HEK293T (cell line): ENCODE results near the gene UBR1.
"Not testable (repeated sequence)": the region's sequence is repeated elsewhere in the genome, so short reads cannot be mapped to it uniquely, and the experiment has no call there.

Experiments used
- CTCF ChIA-PET: fragments of 350-600 bp; formaldehyde crosslinking; extraction: SDS; loops from one replicate; lab custom pipeline; 2021; ENCODE audit warnings: antibody characterized with exemption, inconsistent platforms; lab: Yijun Ruan, JAX
- POLR2A ChIA-PET: fragments of 350-600 bp; formaldehyde crosslinking; extraction: SDS; loops from one replicate; lab custom pipeline; 2020; ENCODE audit warnings: antibody characterized with exemption, inconsistent platforms; lab: Yijun Ruan, JAX
- DNase-seq: peaks from one replicate; pipeline ENCODE4 v3.0.0; 2012; ENCODE audit warnings: mixed read lengths; ENCODE audit errors: extremely low spot score
- ARNT ChIP-seq: fragments of 450-650 bp; IDR thresholded peaks from 2 replicates; pipeline ENCODE4 v1.6.1; 2017; ENCODE audit warnings: mild to moderate bottlenecking
- BHLHE40 ChIP-seq: fragments of 450-650 bp; IDR thresholded peaks from 2 replicates; pipeline ENCODE4 v1.6.1; 2016; ENCODE audit warnings: mild to moderate bottlenecking, moderate library complexity, borderline replicate concordance
- CTBP1 ChIP-seq: fragments of 450-650 bp; IDR thresholded peaks from 2 replicates; pipeline ENCODE4 v1.6.1; 2016; ENCODE audit warnings: borderline replicate concordance
- ELF4 ChIP-seq: fragments of 450-650 bp; IDR thresholded peaks from 2 replicates; pipeline ENCODE4 v1.6.1; 2017; ENCODE audit warnings: antibody characterized with exemption
- FOXA1 ChIP-seq: fragments of 450-650 bp; IDR thresholded peaks from 2 replicates; pipeline ENCODE4 v1.6.1; 2016; ENCODE audit warnings: mild to moderate bottlenecking
- FOXK2 ChIP-seq: fragments of 450-650 bp; IDR thresholded peaks from 2 replicates; pipeline ENCODE4 v1.6.1; 2016; ENCODE audit warnings: mild to moderate bottlenecking
- FOXM1 ChIP-seq: fragments of 450-650 bp; IDR thresholded peaks from 2 replicates; pipeline ENCODE4 v1.6.1; 2017; ENCODE audit warnings: mild to moderate bottlenecking, borderline replicate concordance
- HDGF ChIP-seq: fragments of 450-650 bp; IDR thresholded peaks from 2 replicates; pipeline ENCODE4 v1.6.1; 2017; ENCODE audit warnings: antibody characterized with exemption, borderline replicate concordance
- L3MBTL2 ChIP-seq: fragments of 450-650 bp; conservative IDR thresholded peaks from 2 replicates; pipeline ENCODE4 v1.6.1; 2016; ENCODE audit warnings: mild to moderate bottlenecking
- LEF1 ChIP-seq: fragments of 450-650 bp; IDR thresholded peaks from 2 replicates; pipeline ENCODE4 v1.6.1; 2017; ENCODE audit warnings: mild to moderate bottlenecking, borderline replicate concordance
- NFRKB ChIP-seq: fragments of 450-650 bp; IDR thresholded peaks from 2 replicates; pipeline ENCODE4 v1.6.1; 2016; ENCODE audit warnings: mild to moderate bottlenecking, moderate library complexity
- SP1 ChIP-seq: fragments of 450-650 bp; IDR thresholded peaks from 2 replicates; pipeline ENCODE4 v1.6.1; 2017
- SUZ12 ChIP-seq: fragments of 450-650 bp; IDR thresholded peaks from 2 replicates; pipeline ENCODE4 v1.6.1; 2016; ENCODE audit warnings: mild to moderate bottlenecking
- TARDBP ChIP-seq: fragments of 450-650 bp; IDR thresholded peaks from 2 replicates; pipeline ENCODE4 v1.6.1; 2016
- ZNF384 ChIP-seq: fragments of 450-650 bp; IDR thresholded peaks from 2 replicates; pipeline ENCODE4 v1.6.1; 2016
- TF ChIP-seq, protein P1 (sequence below): fragments of 450-650 bp; IDR thresholded peaks from 2 replicates; pipeline ENCODE4 v1.6.1; 2016

Gene UBR1

DNA sequence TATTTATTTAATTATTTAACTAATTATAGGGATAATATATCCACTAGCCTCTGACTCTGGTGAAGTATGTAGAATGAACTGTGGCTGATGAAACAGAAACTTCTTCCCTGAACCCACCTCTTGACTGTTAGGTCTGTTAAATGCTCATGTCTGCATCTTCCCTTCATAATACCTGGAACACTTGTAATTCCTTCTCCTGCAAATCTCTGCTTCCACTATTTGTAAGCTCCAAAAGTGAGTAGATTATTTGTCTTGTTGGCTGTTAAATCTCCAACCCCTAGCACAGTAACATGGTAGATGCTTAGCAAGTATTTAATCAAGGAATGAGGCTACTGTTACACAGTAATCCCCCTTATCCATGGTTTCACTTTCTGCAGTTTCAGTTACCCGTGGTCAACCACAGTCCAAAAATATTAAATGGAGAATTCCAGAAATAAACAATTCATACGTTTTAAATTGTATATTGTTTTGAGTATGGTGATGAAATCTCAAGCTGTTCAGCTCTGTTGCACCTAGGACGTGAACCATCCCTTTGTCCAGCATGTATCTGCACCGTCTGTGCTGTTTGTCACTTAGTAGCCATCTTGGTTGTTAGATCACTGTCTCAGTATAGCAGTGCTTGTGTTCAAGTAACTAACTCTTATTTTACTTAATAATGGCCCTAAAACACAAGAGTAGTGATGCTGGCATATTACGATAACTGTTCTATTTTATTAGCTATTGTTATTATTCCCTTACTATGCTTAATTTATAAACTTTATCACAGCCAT, 190.9 kb downstream of the UBR1 start:
- CTCF ChIA-PET = interaction anchor here (0.6 kb wide), 1 partner anchor 178 kb away, joined by 3 read pairs; the partner anchor contains the start of gene CDAN1

DNA sequence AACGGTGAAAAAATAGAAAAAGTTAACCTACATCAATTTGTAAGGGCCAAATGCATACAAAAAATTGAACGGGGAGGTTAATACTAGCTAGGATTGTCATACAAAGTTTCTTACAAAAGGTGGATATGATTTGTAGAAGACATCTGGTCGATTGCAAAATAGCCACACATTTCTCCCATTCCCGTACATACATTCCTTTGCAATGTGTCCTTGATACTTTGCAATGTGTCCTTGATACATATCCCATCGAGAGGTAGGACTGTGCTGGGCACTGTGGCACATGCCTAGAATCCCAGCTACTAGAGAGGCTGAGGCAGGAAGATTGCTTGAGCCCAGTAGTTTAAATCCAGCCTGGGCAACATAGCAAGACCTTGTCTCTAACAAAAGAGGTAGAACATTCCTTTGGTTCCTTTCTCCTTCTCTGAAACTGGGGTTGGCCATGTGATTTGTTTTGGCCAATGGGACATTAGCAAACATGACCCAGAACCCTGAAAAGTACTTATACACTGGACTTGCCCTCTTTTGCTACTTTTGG, 194.7 kb downstream of the UBR1 start:
- CTCF ChIA-PET = no interaction called here
- POLR2A ChIA-PET = interaction anchor here (0.7 kb wide), 1 partner anchor 9 kb away, joined by 4 read pairs; no protein-coding TSS in a partner anchor
- TF ChIP-seq ELF4 (no peak), ARNT (no peak), BHLHE40 (no peak), L3MBTL2 (no peak), FOXA1 (no peak), SP1 (no peak), HDGF (no peak), CTBP1 (no peak)
- TF ChIP-seq, protein P1, sequence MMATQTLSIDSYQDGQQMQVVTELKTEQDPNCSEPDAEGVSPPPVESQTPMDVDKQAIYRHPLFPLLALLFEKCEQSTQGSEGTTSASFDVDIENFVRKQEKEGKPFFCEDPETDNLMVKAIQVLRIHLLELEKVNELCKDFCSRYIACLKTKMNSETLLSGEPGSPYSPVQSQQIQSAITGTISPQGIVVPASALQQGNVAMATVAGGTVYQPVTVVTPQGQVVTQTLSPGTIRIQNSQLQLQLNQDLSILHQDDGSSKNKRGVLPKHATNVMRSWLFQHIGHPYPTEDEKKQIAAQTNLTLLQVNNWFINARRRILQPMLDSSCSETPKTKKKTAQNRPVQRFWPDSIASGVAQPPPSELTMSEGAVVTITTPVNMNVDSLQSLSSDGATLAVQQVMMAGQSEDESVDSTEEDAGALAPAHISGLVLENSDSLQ = no peak

More for the DNA sequence above, 190.9 kb downstream of the UBR1 start:
- no peak for TF ChIP-seq ELF4
- TF ChIP-seq FOXK2 = no peak
- no peak for TF ChIP-seq NFRKB
- TF ChIP-seq LEF1 = no peak
- TF ChIP-seq SUZ12 = no peak
- no peak for TF ChIP-seq ARNT
- no peak for TF ChIP-seq FOXA1
- TF ChIP-seq SP1 = no peak
- no peak for TF ChIP-seq BHLHE40
- TF ChIP-seq L3MBTL2 = no peak
- TF ChIP-seq HDGF = no peak
- TF ChIP-seq FOXM1 = no peak
- no peak for TF ChIP-seq CTBP1
- TF ChIP-seq ZNF384 = no peak
- TF ChIP-seq, protein P1 = no peak
- no peak for TF ChIP-seq TARDBP
- POLR2A ChIA-PET = no interaction called here
- DNase-seq = no peak

DNA sequence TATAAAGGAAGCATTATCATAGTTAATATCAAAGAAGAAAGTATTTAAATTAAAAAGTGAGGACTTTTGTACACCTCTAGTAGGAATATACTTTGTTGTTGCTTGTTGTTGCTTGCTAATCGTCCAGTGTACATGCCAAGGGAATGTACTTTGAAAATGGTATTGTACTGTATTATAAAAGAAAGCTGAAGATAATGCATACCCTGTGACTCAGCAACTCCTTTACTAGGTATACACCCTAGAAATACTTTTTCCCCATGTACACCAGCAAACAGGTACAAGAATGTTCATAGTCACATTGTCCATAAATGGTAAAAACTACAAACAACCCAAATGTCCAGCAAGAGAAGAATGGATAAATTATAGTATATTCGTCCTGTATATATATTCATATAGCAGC, 197.3 kb downstream of the UBR1 start:
- DNase-seq = no peak
- no peak for TF ChIP-seq TARDBP
- no peak for TF ChIP-seq L3MBTL2
- CTCF ChIA-PET = interaction anchor here (1.1 kb wide), 1 partner anchor 18 kb away, joined by 3 read pairs; no protein-coding TSS in a partner anchor
- POLR2A ChIA-PET = no interaction called here

More for the DNA sequence above, 194.7 kb downstream of the UBR1 start:
- no peak for DNase-seq

DNA sequence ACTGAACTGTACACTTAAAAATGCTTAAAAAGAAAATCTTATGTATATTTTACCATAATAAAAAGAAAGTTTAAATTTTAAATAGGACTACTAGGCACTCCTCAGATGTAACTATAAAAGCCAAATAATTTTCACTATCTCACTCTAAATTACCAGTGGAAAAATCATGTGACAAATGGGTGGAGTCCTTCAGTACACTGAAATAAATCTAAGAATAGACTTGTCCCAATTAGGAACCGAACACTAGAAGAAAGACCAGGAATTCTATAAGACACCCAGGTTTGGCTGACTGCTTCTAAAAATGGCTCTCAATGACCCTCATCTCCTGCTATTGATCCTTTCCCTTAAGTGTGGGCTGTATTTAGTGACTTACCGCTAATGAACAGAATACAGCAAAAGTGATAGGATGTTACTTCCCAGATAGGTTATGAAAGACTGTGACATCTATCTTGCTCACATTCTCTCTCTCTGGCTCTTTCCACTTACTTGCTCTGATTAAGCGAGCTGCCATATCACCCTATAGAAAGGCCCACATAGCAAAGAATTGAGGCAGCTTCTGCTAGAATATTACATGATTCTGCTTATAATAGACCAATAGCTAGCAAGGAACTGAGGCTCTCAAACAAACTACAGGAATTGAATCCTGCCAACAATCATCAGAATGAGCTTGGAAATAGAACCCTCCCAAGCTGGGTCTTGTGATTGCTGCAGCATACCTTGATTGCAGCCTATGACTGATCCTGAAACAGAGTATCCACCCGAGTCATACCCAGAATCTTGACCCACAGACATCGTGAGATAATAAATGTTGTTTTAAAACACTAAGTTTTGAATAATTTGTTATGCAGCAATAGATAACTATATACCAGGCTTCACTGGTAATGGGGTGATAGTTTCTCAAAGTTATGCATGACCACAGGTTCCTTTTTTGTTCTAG, 202.2 kb downstream of the UBR1 start:
- TF ChIP-seq SP1 = no peak
- TF ChIP-seq FOXM1 = no peak
- TF ChIP-seq ARNT = no peak
- TF ChIP-seq NFRKB = no peak
- no peak for TF ChIP-seq FOXA1
- TF ChIP-seq HDGF = no peak
- TF ChIP-seq FOXK2 = no peak
- no peak for DNase-seq
- ChIA-PET POLR2A (no interaction called here), CTCF (no interaction called here)

DNA sequence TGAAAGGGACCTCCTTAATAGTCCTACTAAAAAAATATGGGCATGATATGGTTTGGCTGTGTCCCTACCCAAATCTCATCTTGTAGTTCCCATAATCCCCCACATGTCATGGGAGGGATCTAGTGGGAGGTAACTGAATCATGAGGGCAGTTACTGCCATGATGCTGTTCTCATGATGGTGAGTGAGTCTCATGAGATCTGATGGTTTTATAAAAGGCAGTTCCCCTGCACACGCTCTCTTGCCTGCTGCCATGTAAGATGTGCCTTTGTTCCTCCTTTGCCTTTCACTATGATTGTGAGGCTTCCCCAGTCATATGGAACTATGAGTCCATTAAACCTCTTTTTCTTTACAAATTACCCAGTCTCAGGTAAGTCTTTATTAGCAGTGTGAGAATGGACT, 211.9 kb downstream of the UBR1 start:
- POLR2A ChIA-PET, CTCF ChIA-PET, DNase-seq: not testable (repeated sequence)
